Transverse colon (tissue), 4 donors: ENCODE measurements around the gene ZNF865. TPM values are rescaled to one million over a fixed set of nuclear protein-coding genes. Genes with fewer than 3 reads are reported as not detected.
A peak's percentile ranks its signal among the peaks of the same experiment; 100 is the strongest.

ENCODE experiments used
- DNase-seq: peaks from one replicate; pipeline ENCODE4 v3.0.0-alpha.2; 2019
- H3K27ac ChIP-seq, 4 donors: fragments of 200-600 bp; sonication (generic); 2 replicates each; pipeline ENCODE4 v1.5.1; 2016 to 2018; ENCODE audit warnings: inconsistent platforms in 4 of 4
- H3K27me3 ChIP-seq: fragments of 200-600 bp; sonication (generic); 2 replicates; pipeline ENCODE4 v1.5.1; 2017; ENCODE audit warnings: inconsistent platforms
- H3K36me3 ChIP-seq, 4 donors: fragments of 200-600 bp; sonication (generic); 2 replicates each; pipeline ENCODE4 v1.5.1; 2017 to 2019; ENCODE audit warnings: inconsistent platforms in 4 of 4
- H3K4me1 ChIP-seq, 4 donors: fragments of 200-600 bp; sonication (generic); 2 replicates each; pipeline ENCODE4 v1.5.1; 2017 to 2020; ENCODE audit warnings: inconsistent platforms in 4 of 4
- H3K4me3 ChIP-seq, 4 donors: fragments of 200-600 bp; sonication (generic); 1 replicate in 1 of 4; 2 replicates in 3 of 4; pipeline versions ENCODE4 v1.5.1 to v1.6.1; 2017 to 2019; ENCODE audit warnings: inconsistent platforms in 4 of 4
- H3K9me3 ChIP-seq, 2 donors: fragments of 200-600 bp; sonication (generic); 2 replicates each; pipeline ENCODE4 v1.5.1; 2017 to 2019; ENCODE audit warnings: inconsistent platforms in 2 of 2
- EP300 ChIP-seq: sonication (generic); formaldehyde crosslinking; IDR thresholded peaks from one replicate; pipeline ENCODE4 v1.6.1; 2017; ENCODE audit warnings: antibody characterized with exemption, low read depth
- POLR2A ChIP-seq: fragments of 450-650 bp; IDR thresholded peaks from one replicate; pipeline ENCODE4 v1.6.1; 2016; ENCODE audit warnings: antibody characterized with exemption, mild to moderate bottlenecking, moderate library complexity
- POLR2AphosphoS5 ChIP-seq, 3 donors: sonication (generic); formaldehyde crosslinking; IDR thresholded peaks; one replicate each; pipeline ENCODE4 v1.6.1; 2016; ENCODE audit warnings: antibody characterized with exemption in 3 of 3
- WGBS, 2 donors: methylation state at CpG; one replicate each; pipeline ENCODE4 v1.1.5; 2018; ENCODE audit warnings: low coverage in 1 of 2; 5-methylcytosine and 5-hydroxymethylcytosine counted together
- in situ Hi-C, 4 donors: fragments of 200-750 bp; cut with MboI; loops; one replicate each; pipeline versions ENCODE4 v1.15.0 to v1.15.1; 2017; ENCODE audit warnings: low sequenced_read_pairs in 3 of 4, low pct_ligation_motif_present in 1 of 4, low pct_unique_long_range_greater_than_20kb in 1 of 4
- intact Hi-C: fragments of 100-400 bp; cut with DNase I; formaldehyde crosslinking; loops from one replicate; pipeline ENCODE4 v1.15.1; 2023; ENCODE audit warnings: low total_unique reads
- total RNA-seq, 4 donors: library from RNA; depleted of rRNA; stranded (reverse); fragments of >200 nt; gene quantifications; one replicate each; pipeline ENCODE4 v1.1.0, GENCODE V29; 2016
- TF ChIP-seq, protein P1 (sequence below), 5 experiments: fragments of 200-600 bp in 3 of 5; fragments of 450-650 bp in 2 of 5; sonication (generic) in 3 of 5; IDR thresholded peaks; 1 replicate in 2 of 5; 2 replicates in 3 of 5; pipeline ENCODE4 v1.5.1; 2016 to 2017; ENCODE audit warnings: antibody characterized with exemption in 5 of 5, inconsistent platforms in 3 of 5, mild to moderate bottlenecking in 2 of 5, moderate library complexity in 1 of 5

The ZNF865 gene
- total RNA-seq, 4 donors from 2014 or later = 8.3 to 50.1 (median 13.4) TPM

DNA sequence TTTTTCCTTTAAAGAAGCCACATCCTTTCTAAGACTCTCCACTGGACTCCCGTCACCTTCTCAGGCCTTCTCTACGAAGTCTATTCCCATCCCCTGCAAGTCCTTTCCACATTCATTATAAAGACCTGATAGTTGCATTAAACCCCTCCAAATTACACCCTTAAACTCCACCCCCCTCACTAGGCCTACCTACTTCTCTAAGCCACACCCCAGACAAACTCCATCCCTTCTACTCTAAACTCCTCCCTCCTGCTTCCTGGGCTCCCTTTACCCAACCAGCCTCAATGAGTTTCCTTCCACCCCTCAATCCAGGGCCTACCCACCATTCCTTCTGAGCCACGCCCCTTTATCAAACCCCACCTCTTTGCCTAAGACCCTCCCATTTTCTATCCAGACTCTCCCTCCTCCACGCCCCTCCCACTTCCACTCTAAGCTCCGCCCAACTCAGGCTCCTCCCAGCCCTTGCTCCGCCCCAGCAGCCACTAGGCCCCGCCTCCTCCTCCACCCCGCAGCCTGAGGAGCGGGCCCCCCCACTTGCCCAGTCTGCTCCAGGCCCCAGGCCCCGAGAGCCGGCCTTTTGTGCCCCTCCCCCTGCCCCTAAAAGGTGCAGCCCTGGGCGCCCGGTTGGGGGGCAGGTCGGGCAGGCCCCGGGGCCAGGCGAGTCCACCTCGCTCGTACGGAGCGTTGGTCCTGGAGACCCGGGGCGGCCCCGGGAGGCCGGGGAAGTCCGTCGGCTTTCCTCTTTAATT, 6.6 kb upstream of the ZNF865 start:
- TF ChIP-seq POLR2AphosphoS5 (IDR thresholded peaks at IDR 0.05) (peak in 1 of 3 donors; percentile 59), EP300 (no peak), POLR2A (peak; percentile 61)
- TF ChIP-seq, protein P1, sequence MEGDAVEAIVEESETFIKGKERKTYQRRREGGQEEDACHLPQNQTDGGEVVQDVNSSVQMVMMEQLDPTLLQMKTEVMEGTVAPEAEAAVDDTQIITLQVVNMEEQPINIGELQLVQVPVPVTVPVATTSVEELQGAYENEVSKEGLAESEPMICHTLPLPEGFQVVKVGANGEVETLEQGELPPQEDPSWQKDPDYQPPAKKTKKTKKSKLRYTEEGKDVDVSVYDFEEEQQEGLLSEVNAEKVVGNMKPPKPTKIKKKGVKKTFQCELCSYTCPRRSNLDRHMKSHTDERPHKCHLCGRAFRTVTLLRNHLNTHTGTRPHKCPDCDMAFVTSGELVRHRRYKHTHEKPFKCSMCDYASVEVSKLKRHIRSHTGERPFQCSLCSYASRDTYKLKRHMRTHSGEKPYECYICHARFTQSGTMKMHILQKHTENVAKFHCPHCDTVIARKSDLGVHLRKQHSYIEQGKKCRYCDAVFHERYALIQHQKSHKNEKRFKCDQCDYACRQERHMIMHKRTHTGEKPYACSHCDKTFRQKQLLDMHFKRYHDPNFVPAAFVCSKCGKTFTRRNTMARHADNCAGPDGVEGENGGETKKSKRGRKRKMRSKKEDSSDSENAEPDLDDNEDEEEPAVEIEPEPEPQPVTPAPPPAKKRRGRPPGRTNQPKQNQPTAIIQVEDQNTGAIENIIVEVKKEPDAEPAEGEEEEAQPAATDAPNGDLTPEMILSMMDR (IDR thresholded peaks at IDR 0.05) = no peak
- intact Hi-C loops (no loop called here), in situ Hi-C loops (no loop called here)
- Histone ChIP-seq H3K4me1 (peaks cover 6 to 14% (median 9%) of the 10 kb centered on the region in 4 donors), H3K9me3 (no peaks in the 10 kb centered on the region), H3K36me3 (peaks cover 0 to 7% (median 0%) of the 10 kb centered on the region in 4 donors), H3K27me3 (no peaks in the 10 kb centered on the region), H3K27ac (peak overlapping the region; percentile 96 to 100 (median 98)), H3K4me3 (peak overlapping the region; percentile 80 to 96 (median 84))
- WGBS, 2 donors = 15 to 32% methylated on average over 5 to 12 of the region's 26 CpGs
- peak; percentile 96 for DNase-seq

DNA sequence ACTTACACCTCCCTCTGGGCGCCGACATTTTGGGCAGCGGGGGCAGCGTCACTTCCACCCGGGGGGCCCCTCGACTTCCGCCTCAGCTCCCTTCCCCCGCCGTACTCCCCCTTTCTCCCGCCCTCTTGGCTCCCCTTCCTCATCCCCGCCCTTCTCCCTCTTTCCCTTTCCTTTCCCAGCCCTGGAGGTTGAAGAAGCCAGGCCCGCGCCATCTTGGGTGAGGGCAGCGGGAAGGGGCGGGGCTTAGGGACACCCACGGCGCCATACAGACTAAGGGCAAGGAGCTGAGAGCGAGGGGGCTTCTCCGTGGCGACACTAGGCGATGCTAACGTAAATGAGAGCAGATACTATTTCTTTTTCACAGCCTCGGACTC, 6.0 kb upstream of the ZNF865 start, which contains the start of gene FIZ1:
FIZ1 (minus strand) TSS at position 50 of the 374 bp plus-strand sequence. CDS start 1,652 bp downstream, outside the sequence.
- H3K4me1 ChIP-seq = peaks cover 10 to 20% (median 14%) of the 10 kb centered on the region in 4 donors
- intact Hi-C loops = no loop called here
- no peak for TF ChIP-seq EP300
- TF ChIP-seq POLR2AphosphoS5 (IDR thresholded peaks at IDR 0.05) = peak in 1 of 3 donors; percentile 17
- TF ChIP-seq, protein P1 (IDR thresholded peaks at IDR 0.05) = no peak
- TF ChIP-seq POLR2A = peak; percentile 20

DNA sequence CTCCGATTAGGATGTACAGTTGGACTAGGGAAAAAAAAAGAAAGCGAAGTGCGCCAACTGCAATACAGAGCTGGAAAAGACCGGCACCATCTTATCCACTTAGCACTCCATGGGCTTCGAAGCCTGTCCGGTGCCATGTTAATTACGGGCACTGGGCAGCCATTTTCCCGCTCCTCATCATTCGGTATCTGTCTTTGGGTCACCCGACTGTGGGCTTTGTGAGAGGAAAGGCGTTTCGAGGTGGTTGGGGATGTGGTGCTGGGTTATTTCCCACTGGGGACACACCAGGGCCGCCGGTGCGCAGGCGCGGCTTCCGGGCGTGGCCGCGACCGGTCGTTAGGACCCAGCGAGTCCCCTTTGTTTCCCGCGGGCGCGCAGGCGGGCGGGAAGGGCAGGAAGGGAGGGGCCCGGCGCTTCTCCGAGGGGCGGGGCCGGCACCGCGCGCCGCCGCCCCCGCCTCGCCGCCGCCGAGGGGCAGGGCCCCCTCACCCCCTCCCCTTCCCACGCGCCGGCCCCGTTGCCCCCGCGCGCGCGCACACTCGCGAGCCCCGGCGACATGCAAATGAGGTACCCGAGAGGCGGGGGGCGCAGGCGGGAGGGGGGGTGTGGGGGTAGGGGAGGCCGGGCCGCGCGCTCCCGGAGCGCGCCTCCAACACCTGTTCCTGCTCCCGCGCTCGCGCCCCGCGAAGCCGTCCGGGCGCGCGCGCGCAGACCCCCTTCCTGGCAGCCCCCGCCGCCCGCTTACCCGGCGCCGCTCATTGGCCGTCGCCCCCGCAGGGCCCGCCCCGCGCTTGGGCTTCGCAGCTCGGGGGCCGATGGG, 5.4 kb upstream of the ZNF865 start, which contains the start of gene ZNF524:
ZNF524 (plus strand) TSS at position 447 of the 820 bp plus-strand sequence. CDS start 1,825 bp downstream, outside the sequence.
- Histone ChIP-seq H3K27me3 (no peaks in the 10 kb centered on the region), H3K4me3 (peak within 1 kb of the TSS; percentile 80 to 96 (median 86)), H3K27ac (peak within 1 kb of the TSS; percentile 96 to 100 (median 98)), H3K36me3 (peaks cover 0 to 4% (median 0%) of the 10 kb centered on the region in 4 donors), H3K4me1 (peaks cover 13 to 25% (median 19%) of the 10 kb centered on the region in 4 donors), H3K9me3 (no peaks in the 10 kb centered on the region)
- DNase-seq = peak; percentile 87
- in situ Hi-C loops (loop anchor here in 1 of 4 donors (10.0 kb wide), 1 partner anchor 85 kb away; no protein-coding TSS in a partner anchor), intact Hi-C loops (loop anchor here (10.0 kb wide), 1 partner anchor 485 kb away; the partner anchor contains the start of gene PPP1R12C)
- TF ChIP-seq POLR2AphosphoS5 (IDR thresholded peaks at IDR 0.05) (peak in 1 of 3 donors; percentile 10), POLR2A (no peak), EP300 (no peak)
- TF ChIP-seq, protein P1 (IDR thresholded peaks at IDR 0.05) = peak in 1 of 5 experiments; percentile 8
- 0% methylated on average over 13 of the region's 97 CpGs; no CpG with 5 or more reads in 1 of the 2 donors for WGBS, 2 donors

More for the DNA sequence above, 6.0 kb upstream of the ZNF865 start, which contains the start of gene FIZ1:
- Histone ChIP-seq H3K36me3 (peaks cover 0 to 7% (median 0%) of the 10 kb centered on the region in 4 donors), H3K27me3 (no peaks in the 10 kb centered on the region), H3K9me3 (no peaks in the 10 kb centered on the region), H3K4me3 (peak within 1 kb of the TSS; percentile 80 to 96 (median 86)), H3K27ac (peak within 1 kb of the TSS; percentile 96 to 100 (median 98))
- peak; percentile 98 for DNase-seq
- 0% methylated on average over 23 of the region's 23 CpGs; no CpG with 5 or more reads in 1 of the 2 donors for WGBS, 2 donors
- in situ Hi-C loops = no loop called here
